HEK293 (cell line): ENCODE measurements around the gene TSNAX.

Experiments used
- REST ChIP-seq: fragments of 450-650 bp; formaldehyde crosslinking; IDR thresholded peaks from 2 replicates; pipeline ENCODE4 v1.5.1; 2016; ENCODE audit warnings: missing biosample characterization, missing genetic modification characterization
- SETDB1 ChIP-seq: IDR thresholded peaks from one replicate; pipeline ENCODE4 v1.6.1; 2017; ENCODE audit warnings: mild to moderate bottlenecking, low read length, moderate library complexity, mixed read lengths; ENCODE audit not compliant: insufficient read length
- ZFP3 ChIP-seq: fragments of 450-650 bp; formaldehyde crosslinking; IDR thresholded peaks from 2 replicates; pipeline ENCODE4 v1.5.1; 2016; ENCODE audit warnings: low read depth, missing biosample characterization, missing genetic modification characterization
- ZNF16 ChIP-seq: fragments of 450-650 bp; formaldehyde crosslinking; IDR thresholded peaks from 2 replicates; pipeline ENCODE4 v1.5.1; 2016; ENCODE audit warnings: low read depth, missing biosample characterization, missing genetic modification characterization
- ZNF426 ChIP-seq: fragments of 450-650 bp; formaldehyde crosslinking; IDR thresholded peaks from 2 replicates; pipeline ENCODE4 v1.5.1; 2017; ENCODE audit warnings: missing biosample characterization, missing genetic modification characterization, mild to moderate bottlenecking, inconsistent platforms, moderate library complexity
- ZNF510 ChIP-seq: fragments of 450-650 bp; formaldehyde crosslinking; IDR thresholded peaks from 2 replicates; pipeline ENCODE4 v1.5.1; 2018; ENCODE audit warnings: mild to moderate bottlenecking, missing genetic modification characterization, missing biosample characterization; ENCODE audit not compliant: insufficient replicate concordance
- ZNF548 ChIP-seq: fragments of 450-650 bp; formaldehyde crosslinking; IDR thresholded peaks from 2 replicates; pipeline ENCODE4 v1.5.1; 2016; ENCODE audit warnings: missing biosample characterization, missing genetic modification characterization
- ZNF596 ChIP-seq: fragments of 450-650 bp; IDR thresholded peaks from 2 replicates; pipeline ENCODE4 v1.5.0; 2018; ENCODE audit warnings: missing biosample characterization, mild to moderate bottlenecking, missing genetic modification characterization, moderate library complexity
- ZNF639 ChIP-seq: fragments of 450-650 bp; formaldehyde crosslinking; IDR thresholded peaks from 2 replicates; pipeline ENCODE4 v1.5.1; 2016; ENCODE audit warnings: missing biosample characterization, missing genetic modification characterization
- TF ChIP-seq, protein P1 (sequence below): fragments of 450-650 bp; formaldehyde crosslinking; IDR thresholded peaks from 2 replicates; pipeline ENCODE4 v1.5.1; 2016; ENCODE audit warnings: missing biosample characterization, missing genetic modification characterization
- TF ChIP-seq, protein P2 (sequence below): fragments of 450-650 bp; formaldehyde crosslinking; IDR thresholded peaks from 2 replicates; pipeline ENCODE4 v1.5.1; 2016; ENCODE audit warnings: missing biosample characterization, missing genetic modification characterization

GRCh38 chr1:231527586-231528171, 790 bp upstream of the TSNAX start:
- TF ChIP-seq SETDB1 (no peak), ZFP3 (no peak), ZNF548 (no peak), REST (tag by site-specific recombination) (no peak), ZNF510 (tag by site-specific recombination) (no peak), ZNF16 (tag by site-specific recombination) (no peak), ZNF596 (tag by site-specific recombination) (no peak), ZNF639 (tag by site-specific recombination) (no peak), ZNF426 (tag by site-specific recombination) (no peak)
- TF ChIP-seq, protein P1, sequence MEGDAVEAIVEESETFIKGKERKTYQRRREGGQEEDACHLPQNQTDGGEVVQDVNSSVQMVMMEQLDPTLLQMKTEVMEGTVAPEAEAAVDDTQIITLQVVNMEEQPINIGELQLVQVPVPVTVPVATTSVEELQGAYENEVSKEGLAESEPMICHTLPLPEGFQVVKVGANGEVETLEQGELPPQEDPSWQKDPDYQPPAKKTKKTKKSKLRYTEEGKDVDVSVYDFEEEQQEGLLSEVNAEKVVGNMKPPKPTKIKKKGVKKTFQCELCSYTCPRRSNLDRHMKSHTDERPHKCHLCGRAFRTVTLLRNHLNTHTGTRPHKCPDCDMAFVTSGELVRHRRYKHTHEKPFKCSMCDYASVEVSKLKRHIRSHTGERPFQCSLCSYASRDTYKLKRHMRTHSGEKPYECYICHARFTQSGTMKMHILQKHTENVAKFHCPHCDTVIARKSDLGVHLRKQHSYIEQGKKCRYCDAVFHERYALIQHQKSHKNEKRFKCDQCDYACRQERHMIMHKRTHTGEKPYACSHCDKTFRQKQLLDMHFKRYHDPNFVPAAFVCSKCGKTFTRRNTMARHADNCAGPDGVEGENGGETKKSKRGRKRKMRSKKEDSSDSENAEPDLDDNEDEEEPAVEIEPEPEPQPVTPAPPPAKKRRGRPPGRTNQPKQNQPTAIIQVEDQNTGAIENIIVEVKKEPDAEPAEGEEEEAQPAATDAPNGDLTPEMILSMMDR (tag by site-specific recombination), result no peak
- TF ChIP-seq, protein P2, sequence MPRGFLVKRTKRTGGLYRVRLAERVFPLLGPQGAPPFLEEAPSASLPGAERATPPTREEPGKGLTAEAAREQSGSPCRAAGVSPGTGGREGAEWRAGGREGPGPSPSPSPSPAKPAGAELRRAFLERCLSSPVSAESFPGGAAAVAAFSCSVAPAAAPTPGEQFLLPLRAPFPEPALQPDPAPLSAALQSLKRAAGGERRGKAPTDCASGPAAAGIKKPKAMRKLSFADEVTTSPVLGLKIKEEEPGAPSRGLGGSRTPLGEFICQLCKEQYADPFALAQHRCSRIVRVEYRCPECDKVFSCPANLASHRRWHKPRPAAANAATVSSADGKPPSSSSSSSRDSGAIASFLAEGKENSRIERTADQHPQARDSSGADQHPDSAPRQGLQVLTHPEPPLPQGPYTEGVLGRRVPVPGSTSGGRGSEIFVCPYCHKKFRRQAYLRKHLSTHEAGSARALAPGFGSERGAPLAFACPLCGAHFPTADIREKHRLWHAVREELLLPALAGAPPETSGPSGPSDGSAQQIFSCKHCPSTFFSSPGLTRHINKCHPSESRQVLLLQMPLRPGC (tag by site-specific recombination), result no peak
